ENCODE measurements around the gene GEMIN5.

Gene GEMIN5

DNA sequence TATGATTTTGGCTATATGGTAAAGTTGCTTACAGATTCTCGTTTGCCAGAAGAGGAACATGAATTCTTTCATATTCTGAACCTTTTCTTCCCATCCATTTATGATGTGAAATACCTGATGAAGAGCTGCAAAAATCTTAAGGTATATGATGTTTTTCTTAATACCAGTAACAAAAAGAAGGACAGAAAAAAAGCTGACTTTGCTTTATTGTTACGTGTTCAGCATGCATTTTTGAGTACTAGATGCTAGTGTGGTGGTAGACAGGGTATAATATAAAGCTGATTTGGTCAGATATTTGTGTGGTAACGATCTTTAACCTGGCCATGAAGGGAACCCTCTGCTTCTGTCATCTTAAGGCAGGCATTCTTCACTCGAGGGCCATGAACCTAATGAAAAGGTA, 66.3 kb downstream of the GEMIN5 start:
- H3K27ac ChIP-seq = no peak overlapping the region
- no peak overlapping the region for H2AFZ ChIP-seq
- no peaks in the 10 kb centered on the region for H3K36me3 ChIP-seq (ENCODE audit: control insufficient read depth, insufficient read depth, low read length)
- no peaks in the 10 kb centered on the region for H3K4me1 ChIP-seq
- H3K9ac ChIP-seq = no peak overlapping the region
- peaks cover 11% of the 10 kb centered on the region for H3K79me2 ChIP-seq
- TF ChIP-seq, protein P1, sequence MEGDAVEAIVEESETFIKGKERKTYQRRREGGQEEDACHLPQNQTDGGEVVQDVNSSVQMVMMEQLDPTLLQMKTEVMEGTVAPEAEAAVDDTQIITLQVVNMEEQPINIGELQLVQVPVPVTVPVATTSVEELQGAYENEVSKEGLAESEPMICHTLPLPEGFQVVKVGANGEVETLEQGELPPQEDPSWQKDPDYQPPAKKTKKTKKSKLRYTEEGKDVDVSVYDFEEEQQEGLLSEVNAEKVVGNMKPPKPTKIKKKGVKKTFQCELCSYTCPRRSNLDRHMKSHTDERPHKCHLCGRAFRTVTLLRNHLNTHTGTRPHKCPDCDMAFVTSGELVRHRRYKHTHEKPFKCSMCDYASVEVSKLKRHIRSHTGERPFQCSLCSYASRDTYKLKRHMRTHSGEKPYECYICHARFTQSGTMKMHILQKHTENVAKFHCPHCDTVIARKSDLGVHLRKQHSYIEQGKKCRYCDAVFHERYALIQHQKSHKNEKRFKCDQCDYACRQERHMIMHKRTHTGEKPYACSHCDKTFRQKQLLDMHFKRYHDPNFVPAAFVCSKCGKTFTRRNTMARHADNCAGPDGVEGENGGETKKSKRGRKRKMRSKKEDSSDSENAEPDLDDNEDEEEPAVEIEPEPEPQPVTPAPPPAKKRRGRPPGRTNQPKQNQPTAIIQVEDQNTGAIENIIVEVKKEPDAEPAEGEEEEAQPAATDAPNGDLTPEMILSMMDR (IDR thresholded peaks at IDR 0.05) = no peak
- H3K9me3 ChIP-seq (ENCODE audit: control insufficient read depth, low read length) = no peaks in the 10 kb centered on the region
- H3K4me2 ChIP-seq (ENCODE audit: low read length) = no peak overlapping the region
- H3K4me3 ChIP-seq (ENCODE audit: low read depth, low read length) = no peak overlapping the region
- no peaks in the 10 kb centered on the region for H3K27me3 ChIP-seq (ENCODE audit: control insufficient read depth, insufficient read depth, low read length)

DNA sequence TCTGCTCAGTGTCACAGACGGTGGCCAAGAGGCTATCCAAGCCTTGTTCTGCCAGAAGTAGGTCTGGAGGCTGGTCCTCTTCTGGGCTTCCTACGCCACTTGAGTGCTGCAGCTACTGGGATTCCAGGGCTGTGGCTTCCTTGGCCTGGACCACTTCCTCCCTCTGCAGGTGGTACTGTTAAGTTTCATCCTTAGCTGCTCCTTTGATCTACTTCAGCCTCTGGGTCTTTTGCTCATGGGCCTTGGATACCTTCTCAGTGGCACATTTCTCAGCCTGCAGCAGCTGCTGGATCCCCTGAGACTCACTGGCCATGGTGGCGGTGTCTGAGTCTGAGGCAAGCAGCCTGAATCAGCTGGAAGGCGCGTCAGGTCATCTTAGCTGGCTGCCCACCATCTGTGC, 69.3 kb downstream of the GEMIN5 start:
- Histone ChIP-seq H3K27me3 (ENCODE audit: control insufficient read depth, insufficient read depth, low read length) (no peaks in the 10 kb centered on the region), H3K9me3 (ENCODE audit: control insufficient read depth, low read length) (no peaks in the 10 kb centered on the region), H3K27ac (no peak overlapping the region), H3K4me3 (ENCODE audit: low read depth, low read length) (no peak overlapping the region), H3K9ac (no peak overlapping the region), H3K79me2 (peaks cover 18% of the 10 kb centered on the region), H2AFZ (no peak overlapping the region), H3K4me2 (ENCODE audit: low read length) (no peak overlapping the region), H3K36me3 (ENCODE audit: control insufficient read depth, insufficient read depth, low read length) (peaks cover 3% of the 10 kb centered on the region), H3K4me1 (no peaks in the 10 kb centered on the region)
- TF ChIP-seq, protein P1 (IDR thresholded peaks at IDR 0.05) = peak; percentile 74

DNA sequence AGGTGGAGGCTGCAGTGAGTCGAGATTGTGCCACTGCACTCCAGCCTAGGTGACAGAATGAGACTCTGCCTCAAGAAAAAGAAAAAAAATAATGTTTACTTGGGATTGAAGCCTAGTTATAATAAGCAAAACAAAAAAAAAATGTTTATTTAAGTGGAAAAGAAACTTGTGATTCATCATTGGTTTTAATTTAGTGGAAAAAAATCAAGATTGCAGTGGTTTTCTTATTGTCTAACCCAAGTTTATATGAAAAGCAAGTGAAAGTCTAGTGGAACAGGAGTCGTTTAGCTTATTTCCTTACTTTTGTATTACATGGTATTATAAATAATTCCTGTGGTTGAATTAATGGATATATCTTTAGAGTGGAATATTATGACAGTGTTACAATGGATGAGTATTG, 71.2 kb downstream of the GEMIN5 start:
- H3K27ac ChIP-seq = no peak overlapping the region
- no peak overlapping the region for H3K4me3 ChIP-seq (ENCODE audit: low read depth, low read length)
- no peaks in the 10 kb centered on the region for H3K9me3 ChIP-seq (ENCODE audit: control insufficient read depth, low read length)
- no peaks in the 10 kb centered on the region for H3K4me1 ChIP-seq
- no peak overlapping the region for H3K9ac ChIP-seq
- H3K4me2 ChIP-seq (ENCODE audit: low read length) = no peak overlapping the region
- peaks cover 3% of the 10 kb centered on the region for H3K36me3 ChIP-seq (ENCODE audit: control insufficient read depth, insufficient read depth, low read length)
- TF ChIP-seq, protein P1 (IDR thresholded peaks at IDR 0.05) = no peak
- peaks cover 27% of the 10 kb centered on the region for H3K79me2 ChIP-seq
- H2AFZ ChIP-seq = no peak overlapping the region
- H3K27me3 ChIP-seq (ENCODE audit: control insufficient read depth, insufficient read depth, low read length) = no peaks in the 10 kb centered on the region

DNA sequence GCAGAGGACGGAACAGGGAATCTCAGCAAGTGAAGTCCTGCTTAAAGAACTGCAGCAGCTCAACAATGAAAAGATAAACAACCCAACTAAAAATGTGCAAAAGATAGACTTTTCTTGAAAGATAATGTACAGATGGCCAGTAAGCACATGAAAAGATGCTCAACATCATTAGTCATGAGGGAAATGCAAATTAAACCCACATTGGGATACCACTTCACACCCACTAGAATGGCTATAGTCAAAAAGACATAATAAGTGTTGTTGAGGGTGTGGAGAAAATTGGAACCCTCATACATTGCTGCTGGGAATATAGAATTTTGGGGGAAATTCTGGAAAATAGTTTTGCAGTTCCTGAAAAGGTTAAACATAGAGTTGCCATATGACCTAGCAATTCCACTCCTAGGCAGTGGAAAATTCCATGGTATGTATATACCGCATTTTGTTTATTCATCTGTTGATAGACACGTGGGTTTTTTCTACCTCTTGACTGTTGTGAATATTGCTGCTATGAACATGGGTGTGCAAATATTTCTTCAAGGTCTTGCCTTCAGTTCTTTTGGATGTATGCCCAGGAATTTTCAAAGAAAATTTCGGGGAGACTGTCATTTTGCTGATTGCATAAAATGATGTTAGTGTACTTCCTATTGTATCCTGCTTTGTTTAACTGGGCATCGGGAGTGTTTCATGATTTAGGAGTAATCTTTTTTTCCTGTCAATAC, 72.4 kb downstream of the GEMIN5 start:
- H3K4me1 ChIP-seq = peaks cover 4% of the 10 kb centered on the region
- TF ChIP-seq, protein P1 (IDR thresholded peaks at IDR 0.05) = no peak
- H3K36me3 ChIP-seq (ENCODE audit: control insufficient read depth, insufficient read depth, low read length) = peaks cover 3% of the 10 kb centered on the region
- no peak overlapping the region for H2AFZ ChIP-seq
- H3K9me3 ChIP-seq (ENCODE audit: control insufficient read depth, low read length) = no peaks in the 10 kb centered on the region
- H3K4me3 ChIP-seq (ENCODE audit: low read depth, low read length) = no peak overlapping the region
- H3K27ac ChIP-seq = no peak overlapping the region
- H3K4me2 ChIP-seq (ENCODE audit: low read length) = no peak overlapping the region
- peaks cover 34% of the 10 kb centered on the region for H3K79me2 ChIP-seq
- H3K27me3 ChIP-seq (ENCODE audit: control insufficient read depth, insufficient read depth, low read length) = no peaks in the 10 kb centered on the region
- H3K9ac ChIP-seq = no peak overlapping the region
